A673 (cell line): Measurements from ENCODE around the gene MAP4K4.

Experiments
- EZH2 ChIP-seq: fragments of 200-600 bp; sonication (generic); IDR thresholded peaks from 2 replicates; pipeline ENCODE4 v1.6.1; 2017; ENCODE audit warnings: borderline replicate concordance, low read depth, mild to moderate bottlenecking, mixed read lengths, antibody characterized with exemption, low read length; ENCODE audit not compliant: poor library complexity, severe bottlenecking
- TF ChIP-seq, protein P1 (sequence below): fragments of 300-800, 200-600 bp; sonication (generic); conservative IDR thresholded peaks from 2 replicates; pipeline ENCODE4 v1.5.1; 2017; ENCODE audit warnings: low read depth, mild to moderate bottlenecking, antibody characterized with exemption, low read length, moderate library complexity, mixed read lengths

DNA sequence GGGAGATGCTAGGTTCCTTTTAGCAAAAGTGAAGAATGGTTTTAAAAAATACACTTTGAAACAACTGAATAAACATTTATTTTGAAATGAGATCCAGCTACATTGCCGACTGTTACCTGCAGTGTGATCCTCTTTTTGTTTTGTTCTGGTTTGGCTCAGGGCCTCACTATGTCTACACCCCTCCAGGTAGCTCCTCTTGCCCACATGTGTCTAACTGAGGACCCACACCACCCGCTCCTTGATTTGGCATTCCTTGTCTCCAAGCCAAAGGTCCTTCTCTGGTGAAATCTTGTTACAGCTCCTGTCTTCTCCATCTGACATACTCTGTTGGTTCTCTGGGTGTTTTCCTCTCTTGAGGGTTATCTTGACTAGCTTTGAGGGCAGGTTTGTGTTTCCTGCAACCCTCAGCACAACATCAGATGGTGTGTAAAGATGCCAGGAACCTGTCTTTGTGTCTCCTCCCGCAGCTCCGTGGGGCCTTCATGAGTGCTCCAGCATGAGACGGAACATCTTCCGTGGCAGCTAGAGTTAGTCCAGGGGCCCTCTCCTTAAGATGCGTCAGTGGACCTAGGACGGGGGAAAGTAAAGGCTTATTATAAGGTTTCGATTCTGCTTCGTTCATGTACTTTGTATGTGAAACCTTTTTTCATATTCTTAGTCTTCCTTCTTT is 32.1 kb downstream of the MAP4K4 start:
- no peak for TF ChIP-seq EZH2
- TF ChIP-seq, protein P1, sequence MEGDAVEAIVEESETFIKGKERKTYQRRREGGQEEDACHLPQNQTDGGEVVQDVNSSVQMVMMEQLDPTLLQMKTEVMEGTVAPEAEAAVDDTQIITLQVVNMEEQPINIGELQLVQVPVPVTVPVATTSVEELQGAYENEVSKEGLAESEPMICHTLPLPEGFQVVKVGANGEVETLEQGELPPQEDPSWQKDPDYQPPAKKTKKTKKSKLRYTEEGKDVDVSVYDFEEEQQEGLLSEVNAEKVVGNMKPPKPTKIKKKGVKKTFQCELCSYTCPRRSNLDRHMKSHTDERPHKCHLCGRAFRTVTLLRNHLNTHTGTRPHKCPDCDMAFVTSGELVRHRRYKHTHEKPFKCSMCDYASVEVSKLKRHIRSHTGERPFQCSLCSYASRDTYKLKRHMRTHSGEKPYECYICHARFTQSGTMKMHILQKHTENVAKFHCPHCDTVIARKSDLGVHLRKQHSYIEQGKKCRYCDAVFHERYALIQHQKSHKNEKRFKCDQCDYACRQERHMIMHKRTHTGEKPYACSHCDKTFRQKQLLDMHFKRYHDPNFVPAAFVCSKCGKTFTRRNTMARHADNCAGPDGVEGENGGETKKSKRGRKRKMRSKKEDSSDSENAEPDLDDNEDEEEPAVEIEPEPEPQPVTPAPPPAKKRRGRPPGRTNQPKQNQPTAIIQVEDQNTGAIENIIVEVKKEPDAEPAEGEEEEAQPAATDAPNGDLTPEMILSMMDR, result no peak
